Measurements from ENCODE around the gene TKFC.

Gene TKFC

GRCh38 chr11:61325649-61326414, 7.2 kb upstream of the TKFC start:
- DNase-seq: no peak

- peak; percentile 47 for DNase-seq
Measured at GRCh38 chr11:61327669-61328071, 5.4 kb upstream of the TKFC start.

GRCh38 chr11:61328351-61328750, 4.7 kb upstream of the TKFC start:
- no peak for DNase-seq

- no peak for DNase-seq
Measured at GRCh38 chr11:61329871-61330270, 3.2 kb upstream of the TKFC start.

GRCh38 chr11:61331651-61332050, 1.4 kb upstream of the TKFC start:
- no peak for DNase-seq

GRCh38 chr11:61332281-61332796, 689 bp upstream of the TKFC start:
- peak; percentile 22 for DNase-seq

GRCh38 chr11:61333550-61334433, 764 bp downstream of the TKFC start:
- peak; percentile 5 for DNase-seq

GRCh38 chr11:61334434-61335354, 1.7 kb downstream of the TKFC start:
- DNase-seq: peak; percentile 38

- no peak for DNase-seq
Measured at GRCh38 chr11:61335355-61335710, 2.3 kb downstream of the TKFC start.

- peak; percentile 68 for DNase-seq
Measured at GRCh38 chr11:61336171-61336935, 3.3 kb downstream of the TKFC start.

- DNase-seq: no peak
Measured at GRCh38 chr11:61337706-61338470, 4.9 kb downstream of the TKFC start.

GRCh38 chr11:61338783-61339489, 5.9 kb downstream of the TKFC start:
- DNase-seq: no peak

GRCh38 chr11:61339490-61339878, 6.5 kb downstream of the TKFC start:
- no peak for DNase-seq

GRCh38 chr11:61340979-61341378, 8.0 kb downstream of the TKFC start:
- DNase-seq: no peak

- DNase-seq: no peak
Measured at GRCh38 chr11:61341706-61342105, 8.7 kb downstream of the TKFC start.

- DNase-seq: no peak
Measured at GRCh38 chr11:61342207-61342803, 9.3 kb downstream of the TKFC start.

- DNase-seq: no peak
Measured at GRCh38 chr11:61343792-61344745, 11.0 kb downstream of the TKFC start.

- no peak for DNase-seq
Measured at GRCh38 chr11:61345170-61345610, 12.2 kb downstream of the TKFC start.

Measured in fibroblast of skin of right biceps (primary cell).